OCI-LY7 (cell line): ENCODE data around the gene TUSC2. TPM values are rescaled to one million over a fixed set of nuclear protein-coding genes. Genes with fewer than 3 reads are reported as not detected.

Source experiments
- BruUV-seq: library from RNA; stranded (reverse); fragments of 400-500 nt; replicated peaks from 2 replicates; lab custom pipeline; 2021; lab: Mats Ljungman, UMichigan
- CTCF ChIA-PET: fragments of 300-600 bp; sonication (Branson Sonifier 250); formaldehyde crosslinking; loops from one replicate; lab custom pipeline; 2022; ENCODE audit warnings: antibody characterized with exemption; ENCODE audit not compliant: unreplicated experiment; lab: Charles Lee
- POLR2A ChIA-PET: fragments of 300-600 bp; sonication (Branson Sonifier 250); formaldehyde crosslinking; loops from one replicate; lab custom pipeline; 2022; ENCODE audit warnings: antibody characterized with exemption; lab: Charles Lee
- DNase-seq: peaks from one replicate; pipeline ENCODE4 v3.0.0-alpha.2; 2015; ENCODE audit warnings: low spot score
- H2AFZ ChIP-seq: fragments of 200-600 bp; sonication (generic), shearing (Covaris generic); 2 replicates; pipeline ENCODE4 v1.6.1; 2014; ENCODE audit warnings: mild to moderate bottlenecking, antibody characterized with exemption, low read length, moderate library complexity
- H3K27ac ChIP-seq: fragments of 200-600 bp; sonication (generic); 2 replicates; pipeline ENCODE4 v1.5.1; 2014; ENCODE audit warnings: mixed run types, low read depth, mild to moderate bottlenecking, moderate library complexity, low read length, inconsistent platforms; ENCODE audit not compliant: poor library complexity, severe bottlenecking
- H3K36me3 ChIP-seq: fragments of 200-600 bp; sonication (generic); 2 replicates; pipeline ENCODE4 v1.6.1; 2014; ENCODE audit warnings: mild to moderate bottlenecking, antibody characterized with exemption, low read length, moderate library complexity, mixed read lengths; ENCODE audit not compliant: insufficient read depth
- H3K4me1 ChIP-seq: fragments of 200-600 bp; sonication (generic); 2 replicates; pipeline ENCODE4 v1.5.1; 2014; ENCODE audit warnings: mild to moderate bottlenecking, low read length; ENCODE audit not compliant: insufficient read depth, poor library complexity, severe bottlenecking
- H3K4me2 ChIP-seq: fragments of 200-600 bp; sonication (generic); 2 replicates; pipeline ENCODE4 v1.6.1; 2014; ENCODE audit warnings: mild to moderate bottlenecking, low read length
- H3K4me3 ChIP-seq: fragments of 200-600 bp; sonication (generic); 2 replicates; pipeline ENCODE4 v1.5.1; 2014; ENCODE audit warnings: mild to moderate bottlenecking, low read depth, low read length; ENCODE audit not compliant: poor library complexity, severe bottlenecking
- H3K79me2 ChIP-seq: fragments of 200-600 bp; sonication (generic); 2 replicates; pipeline ENCODE4 v1.6.1; 2016; ENCODE audit warnings: low read depth, mild to moderate bottlenecking, low read length, moderate library complexity, mixed read lengths; ENCODE audit not compliant: insufficient read depth
- H3K9me2 ChIP-seq: fragments of 200-600 bp; sonication (generic); 2 replicates; pipeline ENCODE4 v1.6.1; 2016; ENCODE audit warnings: mild to moderate bottlenecking, low read length, mixed read lengths; ENCODE audit not compliant: insufficient read depth
- H3K9me3 ChIP-seq: fragments of 200-600 bp; sonication (generic); 2 replicates; pipeline ENCODE4 v1.6.1; 2014; ENCODE audit warnings: mild to moderate bottlenecking, mixed run types, low read length, mixed read lengths
- H4K20me1 ChIP-seq: fragments of 200-600 bp; sonication (generic); 2 replicates; pipeline ENCODE4 v1.6.1; 2014; ENCODE audit warnings: mild to moderate bottlenecking, antibody characterized with exemption, low read length, moderate library complexity, mixed read lengths; ENCODE audit not compliant: insufficient read depth
- CTCF ChIP-seq: fragments of 200-600 bp; sonication (generic); conservative IDR thresholded peaks from 2 replicates; pipeline ENCODE4 v1.5.1; 2014; ENCODE audit warnings: mild to moderate bottlenecking, antibody characterized with exemption, low read length, moderate library complexity, mixed read lengths
- EZH2phosphoT487 ChIP-seq: fragments of 200-600 bp; sonication (generic); IDR thresholded peaks from 2 replicates; pipeline ENCODE4 v1.6.1; 2018; ENCODE audit warnings: low read depth, borderline replicate concordance, mild to moderate bottlenecking, mixed run types, antibody characterized with exemption, low read length, moderate library complexity, mixed read lengths
- intact Hi-C: fragments of 100-400 bp; cut with micrococcal nuclease; formaldehyde crosslinking; loops from one replicate; pipeline ENCODE4 v1.10.0; 2022; ENCODE audit not compliant: unreplicated experiment
- total RNA-seq, 2 experiments: library from RNA; depleted of rRNA in 1 of 2; stranded (reverse); fragments of >200 nt in 1 of 2; shearing (Covaris generic) in 1 of 2; gene quantifications; 2 replicates each; pipeline ENCODE4 v1.2.3, GENCODE V29; 2014 to 2022

TUSC2 gene
- total RNA-seq, 2 experiments from 2014 or later = 20.4 to 24.5 TPM

- Histone ChIP-seq H2AFZ (no peak overlapping the region), H3K79me2 (no peaks in the 10 kb centered on the region), H3K27ac (no peak overlapping the region), H3K4me1 (peaks cover 5% of the 10 kb centered on the region), H3K36me3 (no peaks in the 10 kb centered on the region), H3K9me3 (no peaks in the 10 kb centered on the region), H3K4me2 (no peak overlapping the region), H4K20me1 (no peaks in the 10 kb centered on the region), H3K4me3 (no peak overlapping the region), H3K9me2 (no peaks in the 10 kb centered on the region)
- intact Hi-C loops = no loop called here
- ChIA-PET CTCF (no interaction called here), POLR2A (no interaction called here)
- no TSS peak for BruUV-seq
- no peak for DNase-seq
- TF ChIP-seq CTCF (no peak), EZH2phosphoT487 (no peak)
Observed at GRCh38 chr3:50275996-50276761, 51.8 kb downstream of the TUSC2 start.

GRCh38 chr3:50275141-50275995 is 52.7 kb downstream of the TUSC2 start:
- BruUV-seq = no TSS peak
- Histone ChIP-seq H3K4me1 (peaks cover 5% of the 10 kb centered on the region), H2AFZ (no peak overlapping the region), H3K4me3 (no peak overlapping the region), H4K20me1 (no peaks in the 10 kb centered on the region), H3K9me3 (no peaks in the 10 kb centered on the region), H3K36me3 (no peaks in the 10 kb centered on the region), H3K79me2 (no peaks in the 10 kb centered on the region), H3K27ac (no peak overlapping the region), H3K9me2 (no peaks in the 10 kb centered on the region), H3K4me2 (no peak overlapping the region)
- intact Hi-C loops = no loop called here
- TF ChIP-seq CTCF = no peak
- TF ChIP-seq EZH2phosphoT487 = no peak
- POLR2A ChIA-PET = no interaction called here
- CTCF ChIA-PET = interaction anchor here (1.2 kb wide), 2 partner anchors 81 to 83 kb away, joined by 3 to 5 read pairs; no protein-coding TSS in a partner anchor
- no peak for DNase-seq

Other genes with a start within 250 kb of the TUSC2 start
- gene RBM5, start 239.3 kb downstream of the TUSC2 start, total RNA-seq (2014; rRNA removed; shearing (Covaris generic)) = 139 and 192 TPM in 2 replicates
- gene RBM5, start 239.3 kb downstream of the TUSC2 start, total RNA-seq (2022) = 197 and 223 TPM in 2 replicates
- gene SEMA3F, start 172.9 kb downstream of the TUSC2 start, total RNA-seq (2014; rRNA removed; shearing (Covaris generic)) = 0.28 TPM in 1 of 2 replicates, not detected in the other
- 0.18 and 0.84 TPM in 2 replicates for gene SEMA3F, start 172.9 kb downstream of the TUSC2 start, total RNA-seq (2022)
- not detected in 2 replicates for gene GNAT1, start 136.6 kb downstream of the TUSC2 start, total RNA-seq (2014; rRNA removed; shearing (Covaris generic))
- not detected in 2 replicates for gene GNAT1, start 136.6 kb downstream of the TUSC2 start, total RNA-seq (2022)
- gene SLC38A3, start 123.0 kb downstream of the TUSC2 start, total RNA-seq (2014; rRNA removed; shearing (Covaris generic)) = not detected in 2 replicates
- not detected in 2 replicates for gene SLC38A3, start 123.0 kb downstream of the TUSC2 start, total RNA-seq (2022)
- 165 and 190 TPM in 2 replicates for gene GNAI2, start 92.0 kb downstream of the TUSC2 start, total RNA-seq (2014; rRNA removed; shearing (Covaris generic))
- gene GNAI2, start 92.0 kb downstream of the TUSC2 start, total RNA-seq (2022) = 256 and 266 TPM in 2 replicates
- 0.10 and 0.28 TPM in 2 replicates for gene SEMA3B, start 59.1 kb downstream of the TUSC2 start, total RNA-seq (2014; rRNA removed; shearing (Covaris generic))
- gene SEMA3B, start 59.1 kb downstream of the TUSC2 start, total RNA-seq (2022) = 0.82 and 1.2 TPM in 2 replicates
- not detected in 2 replicates for gene LSMEM2, start 49.1 kb downstream of the TUSC2 start, total RNA-seq (2014; rRNA removed; shearing (Covaris generic))
- gene LSMEM2, start 49.1 kb downstream of the TUSC2 start, total RNA-seq (2022) = not detected in 2 replicates
- gene IFRD2, start 35.8 kb downstream of the TUSC2 start, total RNA-seq (2014; rRNA removed; shearing (Covaris generic)) = 73.1 and 95.5 TPM in 2 replicates
- 93.3 and 97.3 TPM in 2 replicates for gene IFRD2, start 35.8 kb downstream of the TUSC2 start, total RNA-seq (2022)
- gene HYAL3, start 28.8 kb downstream of the TUSC2 start, total RNA-seq (2014; rRNA removed; shearing (Covaris generic)) = 1.2 and 2.7 TPM in 2 replicates
- gene HYAL3, start 28.8 kb downstream of the TUSC2 start, total RNA-seq (2022) = 3.5 and 4.4 TPM in 2 replicates
- gene NAA80, start 28.8 kb downstream of the TUSC2 start, total RNA-seq (2014; rRNA removed; shearing (Covaris generic)) = 13.6 and 18.7 TPM in 2 replicates
- 18.7 and 21.7 TPM in 2 replicates for gene NAA80, start 28.8 kb downstream of the TUSC2 start, total RNA-seq (2022)
- gene HYAL1, start 24.6 kb downstream of the TUSC2 start, total RNA-seq (2014; rRNA removed; shearing (Covaris generic)) = 0.85 and 2.8 TPM in 2 replicates
- gene HYAL1, start 24.6 kb downstream of the TUSC2 start, total RNA-seq (2022) = 0.33 and 0.36 TPM in 2 replicates
- gene HYAL2, start 5.5 kb downstream of the TUSC2 start, total RNA-seq (2014; rRNA removed; shearing (Covaris generic)) = 15.3 and 19.7 TPM in 2 replicates
- 7.6 and 7.7 TPM in 2 replicates for gene HYAL2, start 5.5 kb downstream of the TUSC2 start, total RNA-seq (2022)
- gene RASSF1, start 12.6 kb upstream of the TUSC2 start, total RNA-seq (2014; rRNA removed; shearing (Covaris generic)) = 35.8 and 36.0 TPM in 2 replicates
- gene RASSF1, start 12.6 kb upstream of the TUSC2 start, total RNA-seq (2022) = 33.0 and 33.9 TPM in 2 replicates
- 1.7 and 1.8 TPM in 2 replicates for gene ZMYND10, start 17.5 kb upstream of the TUSC2 start, total RNA-seq (2014; rRNA removed; shearing (Covaris generic))
- gene ZMYND10, start 17.5 kb upstream of the TUSC2 start, total RNA-seq (2022) = 2.8 and 3.0 TPM in 2 replicates
- gene NPRL2, start 22.6 kb upstream of the TUSC2 start, total RNA-seq (2014; rRNA removed; shearing (Covaris generic)) = 38.6 and 52.5 TPM in 2 replicates
- 27.9 and 36.0 TPM in 2 replicates for gene NPRL2, start 22.6 kb upstream of the TUSC2 start, total RNA-seq (2022)
- 16.2 and 28.0 TPM in 2 replicates for gene CYB561D2, start 22.6 kb upstream of the TUSC2 start, total RNA-seq (2014; rRNA removed; shearing (Covaris generic))
- 17.8 and 18.7 TPM in 2 replicates for gene CYB561D2, start 22.6 kb upstream of the TUSC2 start, total RNA-seq (2022)
- 14.5 and 18.9 TPM in 2 replicates for gene TMEM115, start 31.3 kb upstream of the TUSC2 start, total RNA-seq (2014; rRNA removed; shearing (Covaris generic))
- gene TMEM115, start 31.3 kb upstream of the TUSC2 start, total RNA-seq (2022) = 16.2 and 17.1 TPM in 2 replicates
- 0.09 TPM in 1 of 2 replicates, not detected in the other for gene CACNA2D2, start 175.4 kb upstream of the TUSC2 start, total RNA-seq (2014; rRNA removed; shearing (Covaris generic))
- gene CACNA2D2, start 175.4 kb upstream of the TUSC2 start, total RNA-seq (2022) = 0.21 and 0.28 TPM in 2 replicates
- 3.9 and 8.0 TPM in 2 replicates for gene C3orf18, start 239.5 kb upstream of the TUSC2 start, total RNA-seq (2014; rRNA removed; shearing (Covaris generic))
- 8.0 and 9.5 TPM in 2 replicates for gene C3orf18, start 239.5 kb upstream of the TUSC2 start, total RNA-seq (2022)
- gene HEMK1, start 241.3 kb upstream of the TUSC2 start, total RNA-seq (2014; rRNA removed; shearing (Covaris generic)) = 18.9 and 19.3 TPM in 2 replicates
- gene HEMK1, start 241.3 kb upstream of the TUSC2 start, total RNA-seq (2022) = 27.4 and 30.1 TPM in 2 replicates